OCI-LY7 (cell line): ENCODE measurements around the gene SPATA25. TPM values are rescaled to one million over a fixed set of nuclear protein-coding genes. Genes with fewer than 3 reads are reported as not detected.

ENCODE experiments used
- BruUV-seq: library from RNA; stranded (reverse); fragments of 400-500 nt; replicated peaks from 2 replicates; lab custom pipeline; 2021; lab: Mats Ljungman, UMichigan
- CTCF ChIA-PET: fragments of 300-600 bp; sonication (Branson Sonifier 250); formaldehyde crosslinking; loops from one replicate; lab custom pipeline; 2022; ENCODE audit warnings: antibody characterized with exemption; ENCODE audit not compliant: unreplicated experiment; lab: Charles Lee
- POLR2A ChIA-PET: fragments of 300-600 bp; sonication (Branson Sonifier 250); formaldehyde crosslinking; loops from one replicate; lab custom pipeline; 2022; ENCODE audit warnings: antibody characterized with exemption; lab: Charles Lee
- DNase-seq: peaks from one replicate; pipeline ENCODE4 v3.0.0-alpha.2; 2015; ENCODE audit warnings: low spot score
- H2AFZ ChIP-seq: fragments of 200-600 bp; sonication (generic), shearing (Covaris generic); 2 replicates; pipeline ENCODE4 v1.6.1; 2014; ENCODE audit warnings: mild to moderate bottlenecking, antibody characterized with exemption, low read length, moderate library complexity
- H3K27ac ChIP-seq: fragments of 200-600 bp; sonication (generic); 2 replicates; pipeline ENCODE4 v1.5.1; 2014; ENCODE audit warnings: mixed run types, low read depth, mild to moderate bottlenecking, moderate library complexity, low read length, inconsistent platforms; ENCODE audit not compliant: poor library complexity, severe bottlenecking
- H3K36me3 ChIP-seq: fragments of 200-600 bp; sonication (generic); 2 replicates; pipeline ENCODE4 v1.6.1; 2014; ENCODE audit warnings: mild to moderate bottlenecking, antibody characterized with exemption, low read length, moderate library complexity, mixed read lengths; ENCODE audit not compliant: insufficient read depth
- H3K4me1 ChIP-seq: fragments of 200-600 bp; sonication (generic); 2 replicates; pipeline ENCODE4 v1.5.1; 2014; ENCODE audit warnings: mild to moderate bottlenecking, low read length; ENCODE audit not compliant: insufficient read depth, poor library complexity, severe bottlenecking
- H3K4me2 ChIP-seq: fragments of 200-600 bp; sonication (generic); 2 replicates; pipeline ENCODE4 v1.6.1; 2014; ENCODE audit warnings: mild to moderate bottlenecking, low read length
- H3K4me3 ChIP-seq: fragments of 200-600 bp; sonication (generic); 2 replicates; pipeline ENCODE4 v1.5.1; 2014; ENCODE audit warnings: mild to moderate bottlenecking, low read depth, low read length; ENCODE audit not compliant: poor library complexity, severe bottlenecking
- H3K79me2 ChIP-seq: fragments of 200-600 bp; sonication (generic); 2 replicates; pipeline ENCODE4 v1.6.1; 2016; ENCODE audit warnings: low read depth, mild to moderate bottlenecking, low read length, moderate library complexity, mixed read lengths; ENCODE audit not compliant: insufficient read depth
- H3K9me2 ChIP-seq: fragments of 200-600 bp; sonication (generic); 2 replicates; pipeline ENCODE4 v1.6.1; 2016; ENCODE audit warnings: mild to moderate bottlenecking, low read length, mixed read lengths; ENCODE audit not compliant: insufficient read depth
- H3K9me3 ChIP-seq: fragments of 200-600 bp; sonication (generic); 2 replicates; pipeline ENCODE4 v1.6.1; 2014; ENCODE audit warnings: mild to moderate bottlenecking, mixed run types, low read length, mixed read lengths
- H4K20me1 ChIP-seq: fragments of 200-600 bp; sonication (generic); 2 replicates; pipeline ENCODE4 v1.6.1; 2014; ENCODE audit warnings: mild to moderate bottlenecking, antibody characterized with exemption, low read length, moderate library complexity, mixed read lengths; ENCODE audit not compliant: insufficient read depth
- EZH2phosphoT487 ChIP-seq: fragments of 200-600 bp; sonication (generic); IDR thresholded peaks from 2 replicates; pipeline ENCODE4 v1.6.1; 2018; ENCODE audit warnings: low read depth, borderline replicate concordance, mild to moderate bottlenecking, mixed run types, antibody characterized with exemption, low read length, moderate library complexity, mixed read lengths
- intact Hi-C: fragments of 100-400 bp; cut with micrococcal nuclease; formaldehyde crosslinking; loops from one replicate; pipeline ENCODE4 v1.10.0; 2022; ENCODE audit not compliant: unreplicated experiment
- total RNA-seq, 2 experiments: library from RNA; depleted of rRNA in 1 of 2; stranded (reverse); fragments of >200 nt in 1 of 2; shearing (Covaris generic) in 1 of 2; gene quantifications; 2 replicates each; pipeline ENCODE4 v1.2.3, GENCODE V29; 2014 to 2022
- TF ChIP-seq, protein P1 (sequence below): fragments of 200-600 bp; sonication (generic); conservative IDR thresholded peaks from 2 replicates; pipeline ENCODE4 v1.5.1; 2014; ENCODE audit warnings: mild to moderate bottlenecking, antibody characterized with exemption, low read length, moderate library complexity, mixed read lengths

Gene SPATA25
- total RNA-seq, 2 experiments from 2014 or later, result 5.8 TPM

GRCh38 chr20:45913116-45913515, 25.7 kb upstream of the SPATA25 start:
- no peak overlapping the region for H2AFZ ChIP-seq
- H3K4me2 ChIP-seq, result no peak overlapping the region
- CTCF ChIA-PET, result no interaction called here
- POLR2A ChIA-PET, result no interaction called here
- peaks cover 14% of the 10 kb centered on the region for H3K4me1 ChIP-seq
- intact Hi-C loops, result no loop called here
- no peak overlapping the region for H3K27ac ChIP-seq
- H3K36me3 ChIP-seq, result no peaks in the 10 kb centered on the region
- H3K9me3 ChIP-seq, result no peaks in the 10 kb centered on the region
- no peaks in the 10 kb centered on the region for H3K79me2 ChIP-seq
- no peaks in the 10 kb centered on the region for H3K9me2 ChIP-seq
- no peak overlapping the region for H3K4me3 ChIP-seq
- no peaks in the 10 kb centered on the region for H4K20me1 ChIP-seq
- BruUV-seq, result no TSS peak
- TF ChIP-seq, protein P1, sequence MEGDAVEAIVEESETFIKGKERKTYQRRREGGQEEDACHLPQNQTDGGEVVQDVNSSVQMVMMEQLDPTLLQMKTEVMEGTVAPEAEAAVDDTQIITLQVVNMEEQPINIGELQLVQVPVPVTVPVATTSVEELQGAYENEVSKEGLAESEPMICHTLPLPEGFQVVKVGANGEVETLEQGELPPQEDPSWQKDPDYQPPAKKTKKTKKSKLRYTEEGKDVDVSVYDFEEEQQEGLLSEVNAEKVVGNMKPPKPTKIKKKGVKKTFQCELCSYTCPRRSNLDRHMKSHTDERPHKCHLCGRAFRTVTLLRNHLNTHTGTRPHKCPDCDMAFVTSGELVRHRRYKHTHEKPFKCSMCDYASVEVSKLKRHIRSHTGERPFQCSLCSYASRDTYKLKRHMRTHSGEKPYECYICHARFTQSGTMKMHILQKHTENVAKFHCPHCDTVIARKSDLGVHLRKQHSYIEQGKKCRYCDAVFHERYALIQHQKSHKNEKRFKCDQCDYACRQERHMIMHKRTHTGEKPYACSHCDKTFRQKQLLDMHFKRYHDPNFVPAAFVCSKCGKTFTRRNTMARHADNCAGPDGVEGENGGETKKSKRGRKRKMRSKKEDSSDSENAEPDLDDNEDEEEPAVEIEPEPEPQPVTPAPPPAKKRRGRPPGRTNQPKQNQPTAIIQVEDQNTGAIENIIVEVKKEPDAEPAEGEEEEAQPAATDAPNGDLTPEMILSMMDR, result no peak
- TF ChIP-seq EZH2phosphoT487, result no peak
- no peak for DNase-seq

DNA sequence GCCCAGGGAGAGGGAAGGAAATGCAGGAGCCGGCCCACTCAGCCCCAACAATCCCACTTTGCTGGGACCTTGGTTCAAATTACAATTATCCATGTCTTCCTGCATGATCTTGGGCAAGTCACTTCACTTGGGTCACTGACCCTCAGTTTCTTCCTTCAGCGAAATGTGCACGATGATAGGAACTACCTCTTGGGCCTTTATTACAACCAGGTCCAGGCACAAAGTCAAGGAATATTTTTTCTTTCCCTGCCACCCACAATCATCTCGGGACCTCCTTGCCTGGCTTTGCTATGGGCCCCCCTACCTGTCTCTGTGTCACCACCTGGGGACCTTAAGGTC, 24.9 kb upstream of the SPATA25 start:
- ChIA-PET POLR2A (no interaction called here), CTCF (no interaction called here)
- Histone ChIP-seq H3K9me3 (no peaks in the 10 kb centered on the region), H4K20me1 (no peaks in the 10 kb centered on the region), H3K27ac (no peak overlapping the region), H3K4me1 (peaks cover 14% of the 10 kb centered on the region), H2AFZ (no peak overlapping the region), H3K4me2 (no peak overlapping the region), H3K79me2 (no peaks in the 10 kb centered on the region), H3K9me2 (no peaks in the 10 kb centered on the region), H3K4me3 (no peak overlapping the region), H3K36me3 (no peaks in the 10 kb centered on the region)
- no TSS peak for BruUV-seq
- no peak for DNase-seq
- intact Hi-C loops, result no loop called here
- TF ChIP-seq, protein P1, result no peak
- no peak for TF ChIP-seq EZH2phosphoT487

DNA sequence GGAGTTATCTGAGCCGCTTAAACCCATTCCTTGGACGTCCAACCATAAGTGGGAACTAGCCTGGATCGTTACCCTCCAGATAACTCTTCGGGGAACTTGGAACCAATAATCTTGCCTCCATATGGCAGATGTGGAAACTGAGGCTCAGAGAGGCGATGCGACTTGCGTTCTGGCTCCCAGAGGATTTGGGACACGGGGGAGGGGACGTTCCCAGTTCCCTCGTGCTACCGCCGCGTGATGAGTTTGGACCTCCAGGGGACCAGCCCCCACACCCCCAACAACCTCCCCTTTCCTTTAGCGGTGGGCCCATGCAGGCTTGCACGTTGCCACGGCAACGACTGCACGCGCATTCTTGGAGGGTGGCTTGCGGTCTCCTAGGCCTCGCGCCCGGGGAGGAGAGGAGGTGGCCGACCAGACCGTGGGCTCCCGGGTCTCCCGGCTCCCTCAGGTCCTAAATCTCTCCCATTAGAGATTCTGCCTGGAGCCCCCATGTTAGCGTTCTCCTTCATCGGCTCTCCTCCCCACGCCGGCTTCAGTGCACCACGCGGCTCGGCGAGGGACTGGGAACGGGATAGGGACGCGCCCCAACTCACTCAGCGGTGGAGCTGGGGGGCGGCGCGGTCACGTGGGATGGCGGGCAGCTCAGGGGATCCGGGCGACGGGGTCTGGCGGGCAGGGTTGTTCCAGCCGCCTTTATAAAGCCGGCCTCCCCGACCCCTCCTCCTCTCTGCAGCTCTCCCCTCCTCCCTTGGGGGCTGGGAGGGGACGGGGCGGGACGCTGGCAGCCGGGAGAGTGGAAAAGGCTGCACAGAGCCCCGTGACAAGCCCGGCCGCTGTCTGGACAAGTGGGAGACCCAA, 24.3 kb upstream of the SPATA25 start, which contains the start of gene PLTP:
PLTP (minus strand) TSS at position 670 of the 858 bp plus-strand sequence. CDS start 703 bp downstream, outside the sequence.
- Histone ChIP-seq H3K27ac (no peak within 1 kb of the TSS), H3K9me3 (no peaks in the 10 kb centered on the region), H3K4me1 (peaks cover 14% of the 10 kb centered on the region), H3K36me3 (no peaks in the 10 kb centered on the region), H3K4me3 (no peak within 1 kb of the TSS), H3K79me2 (no peaks in the 10 kb centered on the region), H4K20me1 (no peaks in the 10 kb centered on the region), H3K9me2 (no peaks in the 10 kb centered on the region), H2AFZ (peak within 1 kb of the TSS; percentile 32; the same call in 1 of the 2 replicates), H3K4me2 (peak within 1 kb of the TSS; percentile 63)
- TF ChIP-seq EZH2phosphoT487, result no peak
- TF ChIP-seq, protein P1, result no peak
- ChIA-PET CTCF (no interaction called here), POLR2A (no interaction called here)
- DNase-seq, result no peak
- no TSS peak for BruUV-seq
- intact Hi-C loops, result loop anchor here (2.0 kb wide), 1 partner anchor 23 kb away; the partner anchor contains the start of gene PCIF1
